ENCODE results near the gene FAM168A. TPM values are rescaled to one million over a fixed set of nuclear protein-coding genes. Genes with fewer than 3 reads are reported as not detected.

Gene FAM168A
- total RNA-seq, 1 experiment from 2014 or later, result 62.8 TPM

DNA sequence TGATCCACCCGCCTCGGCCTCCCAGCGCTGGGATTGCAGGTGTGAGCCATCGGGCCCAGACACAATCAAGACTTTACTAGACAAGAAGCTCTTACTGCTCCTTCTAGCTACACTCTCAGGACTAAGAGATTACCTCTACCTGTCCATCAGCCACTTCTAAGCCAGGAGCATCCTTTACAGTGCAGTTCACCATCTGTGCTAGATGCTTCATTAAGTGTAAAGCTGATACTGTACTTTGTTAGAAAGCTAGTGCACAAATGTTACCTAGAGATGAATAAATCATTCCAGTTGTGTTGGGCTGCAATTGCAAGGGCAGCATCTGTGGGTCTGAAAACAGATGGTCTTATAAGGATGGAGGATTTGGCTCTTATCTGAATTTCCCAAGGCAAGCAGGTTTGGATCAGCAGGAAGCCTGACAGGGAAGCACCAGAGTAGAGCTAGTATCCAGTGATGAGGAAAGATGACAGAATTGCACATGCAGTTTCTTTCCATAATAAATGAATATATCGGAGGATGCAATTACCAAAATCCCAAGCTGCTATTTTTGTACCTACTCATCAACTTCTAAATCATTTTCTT is 58.3 kb downstream of the FAM168A start:
- intact Hi-C loops (cut with micrococcal nuclease; ENCODE audit: unreplicated experiment), result no loop called here
- CTCF ChIA-PET, result no interaction called here
- Histone ChIP-seq H3K27ac (ENCODE audit: low read length) (no peak overlapping the region), H3K9me3 (ENCODE audit: control insufficient read depth, insufficient read depth, low read depth, low read length) (no peaks in the 10 kb centered on the region), H3K36me3 (ENCODE audit: control insufficient read depth, insufficient read depth, low read length) (no peaks in the 10 kb centered on the region), H3K4me1 (ENCODE audit: control insufficient read depth, insufficient read depth, low read length) (no peaks in the 10 kb centered on the region), H3K27me3 (ENCODE audit: control insufficient read depth, insufficient read depth, low read length) (no peaks in the 10 kb centered on the region), H3K4me3 (ENCODE audit: low read depth in 2 of 2, low read length in 2 of 2) (no peak overlapping the region)
- POLR2A ChIA-PET, result no interaction called here
- no peak for ATAC-seq
- TF ChIP-seq SIN3A (IDR thresholded peaks at IDR 0.05; ENCODE audit: borderline replicate concordance, insufficient read depth, low read depth, low read length) (no peak), TCF7L2 (IDR thresholded peaks at IDR 0.05; ENCODE audit: low read depth, low read length) (no peak), POLR2AphosphoS5 (IDR thresholded peaks at IDR 0.05; ENCODE audit: low read depth, low read length) (no peak)
- TF ChIP-seq, protein P1, sequence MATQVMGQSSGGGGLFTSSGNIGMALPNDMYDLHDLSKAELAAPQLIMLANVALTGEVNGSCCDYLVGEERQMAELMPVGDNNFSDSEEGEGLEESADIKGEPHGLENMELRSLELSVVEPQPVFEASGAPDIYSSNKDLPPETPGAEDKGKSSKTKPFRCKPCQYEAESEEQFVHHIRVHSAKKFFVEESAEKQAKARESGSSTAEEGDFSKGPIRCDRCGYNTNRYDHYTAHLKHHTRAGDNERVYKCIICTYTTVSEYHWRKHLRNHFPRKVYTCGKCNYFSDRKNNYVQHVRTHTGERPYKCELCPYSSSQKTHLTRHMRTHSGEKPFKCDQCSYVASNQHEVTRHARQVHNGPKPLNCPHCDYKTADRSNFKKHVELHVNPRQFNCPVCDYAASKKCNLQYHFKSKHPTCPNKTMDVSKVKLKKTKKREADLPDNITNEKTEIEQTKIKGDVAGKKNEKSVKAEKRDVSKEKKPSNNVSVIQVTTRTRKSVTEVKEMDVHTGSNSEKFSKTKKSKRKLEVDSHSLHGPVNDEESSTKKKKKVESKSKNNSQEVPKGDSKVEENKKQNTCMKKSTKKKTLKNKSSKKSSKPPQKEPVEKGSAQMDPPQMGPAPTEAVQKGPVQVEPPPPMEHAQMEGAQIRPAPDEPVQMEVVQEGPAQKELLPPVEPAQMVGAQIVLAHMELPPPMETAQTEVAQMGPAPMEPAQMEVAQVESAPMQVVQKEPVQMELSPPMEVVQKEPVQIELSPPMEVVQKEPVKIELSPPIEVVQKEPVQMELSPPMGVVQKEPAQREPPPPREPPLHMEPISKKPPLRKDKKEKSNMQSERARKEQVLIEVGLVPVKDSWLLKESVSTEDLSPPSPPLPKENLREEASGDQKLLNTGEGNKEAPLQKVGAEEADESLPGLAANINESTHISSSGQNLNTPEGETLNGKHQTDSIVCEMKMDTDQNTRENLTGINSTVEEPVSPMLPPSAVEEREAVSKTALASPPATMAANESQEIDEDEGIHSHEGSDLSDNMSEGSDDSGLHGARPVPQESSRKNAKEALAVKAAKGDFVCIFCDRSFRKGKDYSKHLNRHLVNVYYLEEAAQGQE (IDR thresholded peaks at IDR 0.05; ENCODE audit: insufficient read depth in 1 of 2, low read depth in 2 of 2, low read length in 1 of 2), result no peak
- TF ChIP-seq, protein P2, sequence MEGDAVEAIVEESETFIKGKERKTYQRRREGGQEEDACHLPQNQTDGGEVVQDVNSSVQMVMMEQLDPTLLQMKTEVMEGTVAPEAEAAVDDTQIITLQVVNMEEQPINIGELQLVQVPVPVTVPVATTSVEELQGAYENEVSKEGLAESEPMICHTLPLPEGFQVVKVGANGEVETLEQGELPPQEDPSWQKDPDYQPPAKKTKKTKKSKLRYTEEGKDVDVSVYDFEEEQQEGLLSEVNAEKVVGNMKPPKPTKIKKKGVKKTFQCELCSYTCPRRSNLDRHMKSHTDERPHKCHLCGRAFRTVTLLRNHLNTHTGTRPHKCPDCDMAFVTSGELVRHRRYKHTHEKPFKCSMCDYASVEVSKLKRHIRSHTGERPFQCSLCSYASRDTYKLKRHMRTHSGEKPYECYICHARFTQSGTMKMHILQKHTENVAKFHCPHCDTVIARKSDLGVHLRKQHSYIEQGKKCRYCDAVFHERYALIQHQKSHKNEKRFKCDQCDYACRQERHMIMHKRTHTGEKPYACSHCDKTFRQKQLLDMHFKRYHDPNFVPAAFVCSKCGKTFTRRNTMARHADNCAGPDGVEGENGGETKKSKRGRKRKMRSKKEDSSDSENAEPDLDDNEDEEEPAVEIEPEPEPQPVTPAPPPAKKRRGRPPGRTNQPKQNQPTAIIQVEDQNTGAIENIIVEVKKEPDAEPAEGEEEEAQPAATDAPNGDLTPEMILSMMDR (IDR thresholded peaks at IDR 0.05), result no peak
- in situ Hi-C loops (cut with HindIII; ENCODE audit: low pct_unique_long_range_greater_than_20kb, low sequenced_read_pairs), result no loop called here
- BruUV-seq (replicated peaks), result no TSS peak
- no peak for DNase-seq (ENCODE audit: low read depth, low spot score)

DNA sequence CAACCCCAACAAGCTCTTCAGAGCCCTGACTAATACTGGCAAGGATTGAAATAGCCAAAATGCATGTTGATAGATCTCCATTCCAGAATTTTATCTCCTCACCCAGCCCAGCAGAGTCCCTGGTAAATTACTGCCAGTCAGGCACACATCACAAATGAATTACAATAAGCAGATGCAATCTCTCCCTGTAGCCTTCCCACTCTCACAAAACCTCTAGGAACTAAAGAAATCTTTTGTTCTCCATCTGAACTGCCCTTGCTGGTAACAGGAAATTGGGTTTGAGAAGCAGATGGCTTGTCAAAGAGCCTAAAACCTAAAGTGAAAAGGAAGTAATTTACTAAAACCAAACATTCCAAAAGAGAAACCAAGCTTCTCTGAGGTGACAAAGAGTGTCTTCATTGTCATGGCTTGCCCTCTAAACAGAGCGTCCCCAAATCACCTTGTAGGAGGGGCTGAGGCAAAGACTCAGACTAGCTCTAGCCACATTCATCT is 59.5 kb downstream of the FAM168A start:
- DNase-seq (ENCODE audit: low read depth, low spot score) (no peak), ATAC-seq (no peak)
- H3K27me3 ChIP-seq (ENCODE audit: control insufficient read depth, insufficient read depth, low read length), result no peaks in the 10 kb centered on the region
- H3K4me1 ChIP-seq (ENCODE audit: control insufficient read depth, insufficient read depth, low read length), result no peaks in the 10 kb centered on the region
- ChIA-PET CTCF (no interaction called here), POLR2A (no interaction called here)
- TF ChIP-seq, protein P2 (IDR thresholded peaks at IDR 0.05), result no peak
- TF ChIP-seq, protein P1 (IDR thresholded peaks at IDR 0.05; ENCODE audit: insufficient read depth in 1 of 2, low read depth in 2 of 2, low read length in 1 of 2), result no peak
- TF ChIP-seq POLR2AphosphoS5 (IDR thresholded peaks at IDR 0.05; ENCODE audit: low read depth, low read length) (no peak), SIN3A (IDR thresholded peaks at IDR 0.05; ENCODE audit: borderline replicate concordance, insufficient read depth, low read depth, low read length) (no peak), TCF7L2 (IDR thresholded peaks at IDR 0.05; ENCODE audit: low read depth, low read length) (no peak)
- no peak overlapping the region for H3K27ac ChIP-seq (ENCODE audit: low read length)
- intact Hi-C loops (cut with micrococcal nuclease; ENCODE audit: unreplicated experiment), result no loop called here
- H3K4me3 ChIP-seq (ENCODE audit: low read depth in 2 of 2, low read length in 2 of 2), result no peak overlapping the region
- H3K36me3 ChIP-seq (ENCODE audit: control insufficient read depth, insufficient read depth, low read length), result no peaks in the 10 kb centered on the region
- BruUV-seq (replicated peaks), result no TSS peak
- in situ Hi-C loops (cut with HindIII; ENCODE audit: low pct_unique_long_range_greater_than_20kb, low sequenced_read_pairs), result no loop called here
- H3K9me3 ChIP-seq (ENCODE audit: control insufficient read depth, insufficient read depth, low read depth, low read length), result no peaks in the 10 kb centered on the region
